ENCODE results near the gene CCDC154. TPM values are rescaled to one million over a fixed set of nuclear protein-coding genes. Genes with fewer than 3 reads are reported as not detected.
A peak's percentile ranks its signal among the peaks of the same experiment; 100 is the strongest.

CCDC154 gene
- total RNA-seq, 1 donor from 2014 or later: 1.5 TPM

DNA sequence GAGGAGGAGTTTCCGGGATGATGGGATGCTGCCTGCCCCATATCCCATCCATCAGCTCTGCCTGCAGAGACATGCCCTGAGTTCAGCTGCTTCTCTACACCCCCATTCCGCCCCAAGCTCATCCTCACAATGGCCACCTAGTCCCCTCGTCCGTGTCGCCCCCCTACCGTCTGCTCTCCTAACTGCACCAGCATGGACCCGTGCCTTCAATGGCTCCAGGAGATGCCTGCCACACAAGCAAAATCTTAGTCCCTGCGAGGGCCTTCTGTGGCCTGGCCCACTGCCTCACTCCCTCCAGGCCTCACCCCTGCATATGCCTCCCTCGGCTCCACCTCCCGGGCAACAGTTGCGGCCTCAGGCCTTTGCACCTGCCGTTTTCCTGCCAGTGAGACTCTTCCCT lies 47.0 kb upstream of the CCDC154 start:
- H3K4me2 ChIP-seq (ENCODE audit: low read length): no peak overlapping the region
- no peaks in the 10 kb centered on the region for H3K36me3 ChIP-seq (ENCODE audit: insufficient read depth, low read length)
- H3K9me3 Mint-ChIP-seq (ENCODE audit: unreplicated experiment): no peaks in the 10 kb centered on the region
- H3K27ac ChIP-seq (ENCODE audit: low read depth, low read length): no peak overlapping the region
- no peak overlapping the region for H3K9ac ChIP-seq (ENCODE audit: low read length)
- peaks cover 29% of the 10 kb centered on the region for H3K79me2 ChIP-seq (ENCODE audit: insufficient read depth, low read length)
- no peaks in the 10 kb centered on the region for H3K27me3 ChIP-seq (ENCODE audit: insufficient read depth, low read length)
- H3K4me1 ChIP-seq (ENCODE audit: insufficient read depth, low read length): peaks cover 15% of the 10 kb centered on the region
- TF ChIP-seq EZH2 (IDR thresholded peaks at IDR 0.05; ENCODE audit: insufficient read depth, low read length): no peak
- TF ChIP-seq, protein P1, sequence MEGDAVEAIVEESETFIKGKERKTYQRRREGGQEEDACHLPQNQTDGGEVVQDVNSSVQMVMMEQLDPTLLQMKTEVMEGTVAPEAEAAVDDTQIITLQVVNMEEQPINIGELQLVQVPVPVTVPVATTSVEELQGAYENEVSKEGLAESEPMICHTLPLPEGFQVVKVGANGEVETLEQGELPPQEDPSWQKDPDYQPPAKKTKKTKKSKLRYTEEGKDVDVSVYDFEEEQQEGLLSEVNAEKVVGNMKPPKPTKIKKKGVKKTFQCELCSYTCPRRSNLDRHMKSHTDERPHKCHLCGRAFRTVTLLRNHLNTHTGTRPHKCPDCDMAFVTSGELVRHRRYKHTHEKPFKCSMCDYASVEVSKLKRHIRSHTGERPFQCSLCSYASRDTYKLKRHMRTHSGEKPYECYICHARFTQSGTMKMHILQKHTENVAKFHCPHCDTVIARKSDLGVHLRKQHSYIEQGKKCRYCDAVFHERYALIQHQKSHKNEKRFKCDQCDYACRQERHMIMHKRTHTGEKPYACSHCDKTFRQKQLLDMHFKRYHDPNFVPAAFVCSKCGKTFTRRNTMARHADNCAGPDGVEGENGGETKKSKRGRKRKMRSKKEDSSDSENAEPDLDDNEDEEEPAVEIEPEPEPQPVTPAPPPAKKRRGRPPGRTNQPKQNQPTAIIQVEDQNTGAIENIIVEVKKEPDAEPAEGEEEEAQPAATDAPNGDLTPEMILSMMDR (IDR thresholded peaks at IDR 0.05; ENCODE audit: insufficient read depth, low read depth, low read length): no peak
- no peak for DNase-seq (ENCODE audit: low read depth)
- no peak overlapping the region for H3K27ac Mint-ChIP-seq (ENCODE audit: unreplicated experiment)
- H3K36me3 Mint-ChIP-seq (ENCODE audit: low read depth, unreplicated experiment): no peaks in the 10 kb centered on the region
- no peak for FAIRE-seq
- H3K4me3 Mint-ChIP-seq (ENCODE audit: unreplicated experiment): no peak overlapping the region
- H4K20me1 ChIP-seq (ENCODE audit: insufficient read depth, low read length): peaks cover 13% of the 10 kb centered on the region
- peaks cover 17% of the 10 kb centered on the region for H3K27me3 Mint-ChIP-seq (ENCODE audit: low read depth, unreplicated experiment)
- H3K4me3 ChIP-seq (ENCODE audit: insufficient read depth, low read depth, low read length): no peak overlapping the region
- no peaks in the 10 kb centered on the region for H3K9me3 ChIP-seq (ENCODE audit: insufficient read depth, low read depth, low read length)
- H2AFZ ChIP-seq (ENCODE audit: low read depth, low read length): no peak overlapping the region
- peaks cover 6% of the 10 kb centered on the region for H3K4me1 Mint-ChIP-seq (ENCODE audit: low read depth, unreplicated experiment)

DNA sequence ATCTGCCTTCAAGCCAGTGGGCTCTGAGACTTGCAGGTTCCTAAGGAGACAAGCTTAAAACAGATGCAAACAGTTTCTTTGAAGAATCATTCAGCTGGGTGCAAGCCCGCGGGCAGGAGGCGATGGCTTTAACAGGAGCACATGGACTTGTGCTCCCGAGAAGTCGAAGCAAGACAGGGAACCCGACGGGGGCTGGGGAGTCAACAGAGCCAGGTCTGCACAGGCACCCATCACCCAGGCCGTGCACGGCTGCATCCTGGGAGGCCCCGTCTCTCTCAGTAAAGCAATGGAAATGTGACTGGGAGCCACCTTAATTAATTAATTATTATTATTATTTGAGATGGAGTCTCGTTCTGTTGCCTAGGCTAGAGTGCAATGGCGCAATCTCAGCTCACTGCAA lies 44.7 kb upstream of the CCDC154 start:
- H3K36me3 Mint-ChIP-seq (ENCODE audit: low read depth, unreplicated experiment): no peaks in the 10 kb centered on the region
- no peaks in the 10 kb centered on the region for H3K36me3 ChIP-seq (ENCODE audit: insufficient read depth, low read length)
- H3K9me3 Mint-ChIP-seq (ENCODE audit: unreplicated experiment): no peaks in the 10 kb centered on the region
- peaks cover 20% of the 10 kb centered on the region for H3K27me3 Mint-ChIP-seq (ENCODE audit: low read depth, unreplicated experiment)
- H3K27me3 ChIP-seq (ENCODE audit: insufficient read depth, low read length): peaks cover 2% of the 10 kb centered on the region
- no peak overlapping the region for H2AFZ ChIP-seq (ENCODE audit: low read depth, low read length)
- no peak for TF ChIP-seq EZH2 (IDR thresholded peaks at IDR 0.05; ENCODE audit: insufficient read depth, low read length)
- TF ChIP-seq, protein P1 (IDR thresholded peaks at IDR 0.05; ENCODE audit: insufficient read depth, low read depth, low read length): no peak
- FAIRE-seq: no peak
- no peak for DNase-seq (ENCODE audit: low read depth)
- H3K4me1 Mint-ChIP-seq (ENCODE audit: low read depth, unreplicated experiment): peaks cover 6% of the 10 kb centered on the region
- H3K4me1 ChIP-seq (ENCODE audit: insufficient read depth, low read length): peaks cover 7% of the 10 kb centered on the region
- no peak overlapping the region for H3K27ac ChIP-seq (ENCODE audit: low read depth, low read length)
- peaks cover 3% of the 10 kb centered on the region for H3K9me3 ChIP-seq (ENCODE audit: insufficient read depth, low read depth, low read length)
- H4K20me1 ChIP-seq (ENCODE audit: insufficient read depth, low read length): peaks cover 3% of the 10 kb centered on the region
- H3K4me3 Mint-ChIP-seq (ENCODE audit: unreplicated experiment): no peak overlapping the region
- H3K4me3 ChIP-seq (ENCODE audit: insufficient read depth, low read depth, low read length): no peak overlapping the region
- no peak overlapping the region for H3K4me2 ChIP-seq (ENCODE audit: low read length)
- H3K27ac Mint-ChIP-seq (ENCODE audit: unreplicated experiment): no peak overlapping the region
- peaks cover 6% of the 10 kb centered on the region for H3K79me2 ChIP-seq (ENCODE audit: insufficient read depth, low read length)
- H3K9ac ChIP-seq (ENCODE audit: low read length): no peak overlapping the region

DNA sequence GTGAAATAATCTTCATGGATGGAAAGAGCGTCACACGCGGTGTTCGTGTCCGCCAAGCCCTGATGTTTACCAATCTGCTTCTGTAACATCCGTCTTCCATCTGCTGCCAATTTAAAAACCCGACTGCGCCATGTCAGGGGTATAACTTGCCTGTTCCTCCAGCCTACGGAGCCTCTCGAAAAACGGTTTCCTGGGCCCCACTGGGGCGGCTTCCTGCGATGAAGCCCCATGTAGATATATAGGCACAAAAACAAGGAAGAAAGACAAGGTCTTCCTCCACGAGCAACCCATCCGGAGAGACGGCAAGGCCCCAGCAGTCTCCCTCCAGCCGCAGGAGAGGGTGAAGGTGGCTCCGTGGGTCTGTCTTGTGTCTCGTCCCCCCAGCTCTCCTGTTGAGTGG lies 44.3 kb upstream of the CCDC154 start, which contains the start of gene PTX4:
PTX4 (minus strand) TSS at position 326 of the 400 bp plus-strand sequence; CDS start at position 291, 35 bp downstream.
- Mint-ChIP-seq H3K36me3 (ENCODE audit: low read depth, unreplicated experiment) (no peaks in the 10 kb centered on the region), H3K4me3 (ENCODE audit: unreplicated experiment) (no peak within 1 kb of the TSS), H3K27me3 (ENCODE audit: low read depth, unreplicated experiment) (peaks cover 25% of the 10 kb centered on the region), H3K9me3 (ENCODE audit: unreplicated experiment) (no peaks in the 10 kb centered on the region), H3K4me1 (ENCODE audit: low read depth, unreplicated experiment) (peaks cover 5% of the 10 kb centered on the region), H3K27ac (ENCODE audit: unreplicated experiment) (peak within 1 kb of the TSS; percentile 34)
- Histone ChIP-seq H2AFZ (ENCODE audit: low read depth, low read length) (no peak within 1 kb of the TSS), H3K27me3 (ENCODE audit: insufficient read depth, low read length) (peaks cover 6% of the 10 kb centered on the region), H3K4me1 (ENCODE audit: insufficient read depth, low read length) (peaks cover 5% of the 10 kb centered on the region), H3K4me2 (ENCODE audit: low read length) (no peak within 1 kb of the TSS), H3K9ac (ENCODE audit: low read length) (no peak within 1 kb of the TSS), H3K27ac (ENCODE audit: low read depth, low read length) (no peak within 1 kb of the TSS), H3K79me2 (ENCODE audit: insufficient read depth, low read length) (peaks cover 2% of the 10 kb centered on the region), H3K4me3 (ENCODE audit: insufficient read depth, low read depth, low read length) (no peak within 1 kb of the TSS), H3K36me3 (ENCODE audit: insufficient read depth, low read length) (no peaks in the 10 kb centered on the region), H3K9me3 (ENCODE audit: insufficient read depth, low read depth, low read length) (peaks cover 3% of the 10 kb centered on the region), H4K20me1 (ENCODE audit: insufficient read depth, low read length) (no peaks in the 10 kb centered on the region)
- DNase-seq (ENCODE audit: low read depth): no peak
- TF ChIP-seq, protein P1 (IDR thresholded peaks at IDR 0.05; ENCODE audit: insufficient read depth, low read depth, low read length): no peak
- no peak for FAIRE-seq
